Cardiac muscle cell (in vitro differentiated cells and primary cell): ENCODE data around the gene EAF1. TPM values are rescaled to one million over a fixed set of nuclear protein-coding genes. Genes with fewer than 3 reads are reported as not detected.

Experiments
- DNase-seq, 2 donors: peaks; one replicate each; pipeline versions ENCODE4 v3.0.0 to v3.0.0-alpha.2; 2010 to 2017; ENCODE audit warnings: low read depth in 1 of 2, low spot score in 1 of 2
- H3K27ac ChIP-seq: fragments of 200-600 bp; sonication (generic); 2 replicates; pipeline ENCODE4 v1.5.1; 2016
- H3K27me3 ChIP-seq: fragments of 200-600 bp; sonication (generic); 2 replicates; pipeline ENCODE4 v1.6.0; 2016; ENCODE audit warnings: control low read depth
- H3K36me3 ChIP-seq: fragments of 200-600 bp; sonication (generic); 2 replicates; pipeline ENCODE4 v1.5.1; 2016; ENCODE audit warnings: control low read depth
- H3K4me1 ChIP-seq: fragments of 200-600 bp; sonication (generic); 2 replicates; pipeline ENCODE4 v1.8.1; 2017; ENCODE audit warnings: low read depth, mild to moderate bottlenecking, mixed run types
- H3K4me3 ChIP-seq: fragments of 200-600 bp; sonication (generic); 2 replicates; pipeline ENCODE4 v1.5.1; 2016; ENCODE audit warnings: mild to moderate bottlenecking
- H3K9me3 ChIP-seq: fragments of 200-600 bp; sonication (generic); 2 replicates; pipeline ENCODE4 v1.5.1; 2017; ENCODE audit warnings: low read depth, mild to moderate bottlenecking, control low read depth
- polyA plus RNA-seq: library from polyadenylated mRNA; unstranded; fragments of >200 nt; fragmentation: Nextera tagmentation; extraction: Ambion mirVana; gene quantifications from 2 replicates; pipeline ENCODE4 v1.2.1, GENCODE V29; 2016
- total RNA-seq: library from RNA; depleted of rRNA; stranded (reverse); fragments of >200 nt; gene quantifications from 2 replicates; pipeline ENCODE4 v1.2.3, GENCODE V29; 2016
- TF ChIP-seq, protein P1 (sequence below): IDR thresholded peaks from 2 replicates; pipeline ENCODE4 v1.5.1; 2012; ENCODE audit warnings: low read depth, mild to moderate bottlenecking, low read length

Gene EAF1
- total and polyA plus RNA-seq, 2 experiments from 2014 or later = 8.7 to 13.2 TPM

GRCh38 chr3:15467227-15468181 is 40.1 kb downstream of the EAF1 start:
- H3K4me3 ChIP-seq = no peak overlapping the region
- no peaks in the 10 kb centered on the region for H3K4me1 ChIP-seq
- no peaks in the 10 kb centered on the region for H3K9me3 ChIP-seq
- no peaks in the 10 kb centered on the region for H3K36me3 ChIP-seq
- TF ChIP-seq, protein P1, sequence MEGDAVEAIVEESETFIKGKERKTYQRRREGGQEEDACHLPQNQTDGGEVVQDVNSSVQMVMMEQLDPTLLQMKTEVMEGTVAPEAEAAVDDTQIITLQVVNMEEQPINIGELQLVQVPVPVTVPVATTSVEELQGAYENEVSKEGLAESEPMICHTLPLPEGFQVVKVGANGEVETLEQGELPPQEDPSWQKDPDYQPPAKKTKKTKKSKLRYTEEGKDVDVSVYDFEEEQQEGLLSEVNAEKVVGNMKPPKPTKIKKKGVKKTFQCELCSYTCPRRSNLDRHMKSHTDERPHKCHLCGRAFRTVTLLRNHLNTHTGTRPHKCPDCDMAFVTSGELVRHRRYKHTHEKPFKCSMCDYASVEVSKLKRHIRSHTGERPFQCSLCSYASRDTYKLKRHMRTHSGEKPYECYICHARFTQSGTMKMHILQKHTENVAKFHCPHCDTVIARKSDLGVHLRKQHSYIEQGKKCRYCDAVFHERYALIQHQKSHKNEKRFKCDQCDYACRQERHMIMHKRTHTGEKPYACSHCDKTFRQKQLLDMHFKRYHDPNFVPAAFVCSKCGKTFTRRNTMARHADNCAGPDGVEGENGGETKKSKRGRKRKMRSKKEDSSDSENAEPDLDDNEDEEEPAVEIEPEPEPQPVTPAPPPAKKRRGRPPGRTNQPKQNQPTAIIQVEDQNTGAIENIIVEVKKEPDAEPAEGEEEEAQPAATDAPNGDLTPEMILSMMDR = no peak
- no peak overlapping the region for H3K27ac ChIP-seq
- no peaks in the 10 kb centered on the region for H3K27me3 ChIP-seq
- peak; percentile 9 to 13 for DNase-seq

GRCh38 chr3:15470261-15470660 is 42.9 kb downstream of the EAF1 start:
- TF ChIP-seq, protein P1 = no peak
- DNase-seq = no peak
- H3K27ac ChIP-seq = no peak overlapping the region
- no peak overlapping the region for H3K4me3 ChIP-seq
- no peaks in the 10 kb centered on the region for H3K36me3 ChIP-seq
- no peaks in the 10 kb centered on the region for H3K27me3 ChIP-seq
- H3K9me3 ChIP-seq = no peaks in the 10 kb centered on the region
- H3K4me1 ChIP-seq = no peaks in the 10 kb centered on the region

GRCh38 chr3:15470849-15471248 is 43.5 kb downstream of the EAF1 start:
- Histone ChIP-seq H3K27ac (no peak overlapping the region), H3K27me3 (no peaks in the 10 kb centered on the region), H3K36me3 (no peaks in the 10 kb centered on the region), H3K9me3 (no peaks in the 10 kb centered on the region), H3K4me3 (no peak overlapping the region), H3K4me1 (no peaks in the 10 kb centered on the region)
- TF ChIP-seq, protein P1 = no peak
- no peak for DNase-seq

DNA sequence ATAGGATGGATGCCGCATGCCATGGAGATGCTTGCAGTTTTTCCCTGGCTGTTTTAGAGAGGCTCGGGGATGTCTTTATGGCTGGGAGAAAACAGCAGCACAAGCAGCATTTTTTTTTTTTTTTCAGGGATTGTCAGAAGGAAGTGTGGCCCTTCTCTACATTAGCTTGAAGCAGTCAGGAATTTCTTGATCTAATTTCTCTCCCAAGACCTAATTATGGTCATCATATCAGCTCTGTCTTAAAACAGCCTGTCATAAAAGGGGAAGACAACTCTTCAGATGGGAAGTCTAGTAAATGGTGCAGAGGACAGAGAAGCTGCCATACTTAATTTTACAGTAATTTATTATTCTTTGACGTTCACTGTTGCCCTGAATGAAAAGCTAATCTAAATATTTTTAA is 44.5 kb downstream of the EAF1 start:
- no peak for DNase-seq
- TF ChIP-seq, protein P1 = no peak
- Histone ChIP-seq H3K9me3 (no peaks in the 10 kb centered on the region), H3K36me3 (no peaks in the 10 kb centered on the region), H3K27me3 (no peaks in the 10 kb centered on the region), H3K27ac (no peak overlapping the region), H3K4me1 (no peaks in the 10 kb centered on the region), H3K4me3 (no peak overlapping the region)

- H3K9me3 ChIP-seq = no peaks in the 10 kb centered on the region
- no peaks in the 10 kb centered on the region for H3K27me3 ChIP-seq
- no peaks in the 10 kb centered on the region for H3K4me1 ChIP-seq
- no peak overlapping the region for H3K4me3 ChIP-seq
- no peak overlapping the region for H3K27ac ChIP-seq
- no peaks in the 10 kb centered on the region for H3K36me3 ChIP-seq
- TF ChIP-seq, protein P1 = no peak
- DNase-seq = no peak
Measured at GRCh38 chr3:15475161-15475560, 47.8 kb downstream of the EAF1 start.
